H9 (cell line): ENCODE results near the gene SPTBN4. TPM values are rescaled to one million over a fixed set of nuclear protein-coding genes. Genes with fewer than 3 reads are reported as not detected.

Source experiments
- DNase-seq: peaks from one replicate; pipeline ENCODE4 v3.0.0-alpha.2; 2017
- H2AFZ ChIP-seq: one replicate; pipeline ENCODE4 v1.6.1; 2013; ENCODE audit warnings: mild to moderate bottlenecking, low read length, control low read depth, moderate library complexity
- H2AK5ac ChIP-seq: 2 replicates; pipeline ENCODE4 v1.6.1; 2013; ENCODE audit warnings: low read length, control low read depth, mixed read lengths; ENCODE audit not compliant: insufficient read length
- H2BK120ac ChIP-seq: one replicate; pipeline ENCODE4 v1.6.1; 2013; ENCODE audit warnings: low read depth, mild to moderate bottlenecking, low read length, control low read depth, inconsistent platforms; ENCODE audit not compliant: poor library complexity, severe bottlenecking
- H2BK12ac ChIP-seq: 2 replicates; pipeline ENCODE4 v1.6.1; 2013; ENCODE audit warnings: low read length, control low read depth, mixed read lengths, low read depth; ENCODE audit not compliant: insufficient read length
- H2BK15ac ChIP-seq: 2 replicates; pipeline ENCODE4 v1.6.1; 2013; ENCODE audit warnings: low read depth, low read length, control low read depth
- H2BK20ac ChIP-seq: one replicate; pipeline ENCODE4 v1.6.1; 2013; ENCODE audit warnings: low read depth, mild to moderate bottlenecking, low read length, control low read depth, inconsistent platforms; ENCODE audit not compliant: poor library complexity, severe bottlenecking
- H2BK5ac ChIP-seq: 2 replicates; pipeline ENCODE4 v1.6.1; 2013; ENCODE audit warnings: low read length, control low read depth, mixed read lengths; ENCODE audit not compliant: insufficient read length
- H3K14ac ChIP-seq: 2 replicates; pipeline ENCODE4 v1.6.1; 2013; ENCODE audit warnings: low read length, control low read depth; ENCODE audit not compliant: insufficient read depth
- H3K18ac ChIP-seq: 2 replicates; pipeline ENCODE4 v1.6.1; 2013; ENCODE audit warnings: low read depth, mild to moderate bottlenecking, mixed read lengths, low read length, control low read depth; ENCODE audit not compliant: insufficient read length
- H3K23ac ChIP-seq: 2 replicates; pipeline ENCODE4 v1.6.1; 2013; ENCODE audit warnings: low read length, control low read depth, mixed read lengths, low read depth; ENCODE audit not compliant: insufficient read length
- H3K23me2 ChIP-seq: 2 replicates; pipeline ENCODE4 v1.6.1; 2013; ENCODE audit warnings: low read depth, mild to moderate bottlenecking, mixed read lengths, low read length, control low read depth; ENCODE audit not compliant: insufficient read length, poor library complexity, severe bottlenecking
- H3K27ac ChIP-seq: 2 replicates; pipeline ENCODE4 v1.5.1; 2013; ENCODE audit warnings: low read length, control low read depth, mixed read lengths, low read depth; ENCODE audit not compliant: insufficient read length
- H3K27me3 ChIP-seq: 2 replicates; pipeline ENCODE4 v1.6.1; 2013; ENCODE audit warnings: low read length, control low read depth, inconsistent platforms; ENCODE audit not compliant: insufficient read depth
- H3K4ac ChIP-seq: 2 replicates; pipeline ENCODE4 v1.6.1; 2013; ENCODE audit warnings: low read depth, mild to moderate bottlenecking, control low read depth, inconsistent platforms, low read length, moderate library complexity
- H3K4me1 ChIP-seq: 2 replicates; pipeline ENCODE4 v1.6.1; 2013; ENCODE audit warnings: low read length, control low read depth, inconsistent platforms; ENCODE audit not compliant: insufficient read depth
- H3K4me2 ChIP-seq: 2 replicates; pipeline ENCODE4 v1.6.1; 2013; ENCODE audit warnings: low read length, control low read depth, mixed read lengths; ENCODE audit not compliant: insufficient read length, insufficient read depth
- H3K56ac ChIP-seq: 2 replicates; pipeline ENCODE4 v1.6.1; 2013; ENCODE audit warnings: low read depth, mild to moderate bottlenecking, mixed read lengths, low read length, control low read depth; ENCODE audit not compliant: insufficient read length
- H3K79me1 ChIP-seq: 2 replicates; pipeline ENCODE4 v1.6.1; 2013; ENCODE audit warnings: low read depth, mild to moderate bottlenecking, moderate library complexity, low read length, control low read depth, inconsistent platforms; ENCODE audit not compliant: insufficient read depth, poor library complexity, severe bottlenecking
- H3K79me2 ChIP-seq: 2 replicates; pipeline ENCODE4 v1.6.1; 2013; ENCODE audit warnings: low read length, control low read depth, inconsistent platforms; ENCODE audit not compliant: insufficient read depth
- H3K9ac ChIP-seq: 2 replicates; pipeline ENCODE4 v1.6.1; 2013; ENCODE audit warnings: low read length, control low read depth, mixed read lengths; ENCODE audit not compliant: insufficient read length; ENCODE audit errors: extremely low read depth
- H3K9me3 ChIP-seq: one replicate; pipeline ENCODE4 v1.6.1; 2013; ENCODE audit warnings: low read depth, low read length, inconsistent platforms; ENCODE audit not compliant: control insufficient read depth
- H3T11ph ChIP-seq: one replicate; pipeline ENCODE4 v1.6.1; 2013; ENCODE audit warnings: mild to moderate bottlenecking, low read length, control low read depth, inconsistent platforms
- H4K20me1 ChIP-seq: one replicate; pipeline ENCODE4 v1.6.1; 2013; ENCODE audit not compliant: control insufficient read depth, insufficient read length, insufficient read depth
- H4K5ac ChIP-seq: 2 replicates; pipeline ENCODE4 v1.6.1; 2013; ENCODE audit warnings: low read depth, mild to moderate bottlenecking, mixed read lengths, low read length, control low read depth; ENCODE audit not compliant: insufficient read length
- H4K8ac ChIP-seq: replicated peaks from 2 replicates; pipeline ENCODE4 v1.6.1; 2013; ENCODE audit warnings: low read length, control low read depth, mixed read lengths, low read depth; ENCODE audit not compliant: insufficient read length
- H4K91ac ChIP-seq: 2 replicates; pipeline ENCODE4 v1.6.1; 2013; ENCODE audit warnings: low read depth, mild to moderate bottlenecking, moderate library complexity, mixed read lengths, low read length, control low read depth; ENCODE audit not compliant: insufficient read length
- H3K27ac Mint-ChIP-seq, 3 experiments: 2 replicates in 2 of 3; 3 replicates in 1 of 3; pipeline ENCODE4 v1.8.0; 2020 to 2021; ENCODE audit warnings: mixed read lengths in 3 of 3, mild to moderate bottlenecking in 1 of 3, moderate library complexity in 1 of 3
- H3K27me3 Mint-ChIP-seq: 2 replicates; pipeline ENCODE4 v1.8.0; 2021; ENCODE audit warnings: low read depth, mild to moderate bottlenecking, moderate library complexity, mixed read lengths
- H3K36me3 Mint-ChIP-seq, 3 experiments: 2 replicates in 2 of 3; 3 replicates in 1 of 3; pipeline ENCODE4 v1.8.0; 2020 to 2021; ENCODE audit warnings: low read depth in 3 of 3, mixed read lengths in 3 of 3; ENCODE audit not compliant: insufficient read depth in 1 of 3
- H3K4me1 Mint-ChIP-seq, 2 experiments: 2 replicates each; pipeline ENCODE4 v1.8.0; 2020; ENCODE audit warnings: mixed read lengths in 2 of 2
- H3K4me3 Mint-ChIP-seq, 2 experiments: 2 replicates in 1 of 2; 3 replicates in 1 of 2; pipeline ENCODE4 v1.8.0; 2020 to 2021; ENCODE audit warnings: mild to moderate bottlenecking in 2 of 2, mixed read lengths in 2 of 2, moderate library complexity in 1 of 2
- H3K9me3 Mint-ChIP-seq, 2 experiments: 2 replicates in 1 of 2; 3 replicates in 1 of 2; pipeline ENCODE4 v1.8.0; 2020; ENCODE audit warnings: mild to moderate bottlenecking in 2 of 2, mixed read lengths in 2 of 2, moderate library complexity in 1 of 2
- WGBS: extraction: QIAGEN DNeasy Blood & Tissue Kit; methylation state at CpG from one replicate; pipeline ENCODE4 v1.1.7; 2013; ENCODE audit warnings: missing lambda C conversion rate, low lambda C conversion rate, mixed read lengths; ENCODE audit not compliant: insufficient read length; ENCODE audit errors: extremely low coverage; 5-methylcytosine and 5-hydroxymethylcytosine counted together
- total RNA-seq: library from RNA; stranded (reverse); gene quantifications from 2 replicates; pipeline ENCODE4 v1.2.1, GENCODE V29; 2021
- TF ChIP-seq, protein P1 (sequence below): fragments of 200-600 bp; sonication (generic); conservative IDR thresholded peaks from 3 replicates; pipeline ENCODE4 v1.8.0; 2021; ENCODE audit warnings: antibody characterized with exemption, mild to moderate bottlenecking

The SPTBN4 gene
- total RNA-seq, 1 experiment from 2014 or later: 2.9 TPM

DNA sequence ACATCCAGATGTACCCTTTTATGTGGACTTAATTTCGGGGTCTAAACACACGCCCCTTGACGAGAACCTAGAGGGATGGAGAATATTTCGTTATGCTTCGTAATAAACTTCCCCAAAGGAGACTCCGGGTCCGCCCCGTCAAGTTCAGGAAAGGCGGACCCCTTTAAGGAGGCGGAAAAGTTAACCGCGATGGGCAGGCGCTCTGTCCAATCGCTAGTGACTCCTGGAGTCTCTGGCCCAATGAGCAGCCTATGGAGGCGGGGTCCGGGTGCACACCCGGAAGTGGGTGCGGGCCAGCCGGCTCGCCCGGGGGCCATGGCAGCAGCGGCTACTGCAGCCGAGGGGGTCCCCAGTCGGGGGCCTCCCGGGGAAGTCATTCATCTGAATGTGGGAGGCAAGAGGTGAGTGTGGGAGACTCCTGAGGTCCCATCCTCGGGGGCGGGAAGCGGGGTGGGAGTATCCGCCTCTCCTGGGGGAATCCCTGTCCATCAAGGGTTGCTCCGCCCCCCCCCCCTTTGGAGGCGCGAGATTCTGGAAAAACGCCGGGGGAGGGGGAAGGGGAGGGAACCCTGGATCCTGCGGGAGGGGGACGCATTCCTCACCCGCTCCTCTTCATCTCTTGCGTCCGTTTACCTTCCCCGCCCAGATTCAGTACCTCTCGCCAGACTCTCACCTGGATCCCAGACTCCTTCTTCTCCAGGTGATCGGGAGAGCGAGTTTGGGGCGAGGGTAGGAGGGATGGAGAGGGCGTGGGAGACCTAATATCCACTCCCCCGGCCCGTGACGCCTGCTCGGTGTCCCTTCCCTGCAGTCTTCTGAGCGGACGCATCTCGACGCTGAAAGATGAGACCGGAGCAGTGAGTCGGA, 110.0 kb downstream of the SPTBN4 start, which contains the start of gene SHKBP1:
Gene SHKBP1, plus strand, starts transcription at position 289 of the 867 bp plus-strand sequence. Its CDS starts 27 bp downstream, at position 316.
- Histone ChIP-seq H3K18ac (no peak within 1 kb of the TSS), H3K27ac (no peak within 1 kb of the TSS), H3K4ac (no peak within 1 kb of the TSS), H4K20me1 (no peaks in the 10 kb centered on the region), H2BK20ac (no peak within 1 kb of the TSS), H3T11ph (no peak within 1 kb of the TSS), H3K4me1 (peaks cover 3% of the 10 kb centered on the region; the same call in 1 of the 2 replicates), H3K9ac (peak within 1 kb of the TSS; percentile 45), H4K8ac (no peak within 1 kb of the TSS), H3K79me2 (no peaks in the 10 kb centered on the region), H3K56ac (no peak within 1 kb of the TSS), H3K23ac (no peak within 1 kb of the TSS), H2AFZ (no peak within 1 kb of the TSS), H4K91ac (no peak within 1 kb of the TSS), H3K79me1 (no peaks in the 10 kb centered on the region), H2BK5ac (no peak within 1 kb of the TSS), H3K23me2 (peaks cover 9% of the 10 kb centered on the region), H2BK120ac (no peak within 1 kb of the TSS), H3K4me2 (peak within 1 kb of the TSS; percentile 70), H3K9me3 (no peaks in the 10 kb centered on the region), H3K14ac (peak within 1 kb of the TSS; percentile 21; the same call in 1 of the 2 replicates), H2BK12ac (no peak within 1 kb of the TSS), H2BK15ac (no peak within 1 kb of the TSS), H2AK5ac (no peak within 1 kb of the TSS), H4K5ac (no peak within 1 kb of the TSS), H3K27me3 (no peaks in the 10 kb centered on the region)
- TF ChIP-seq, protein P1, sequence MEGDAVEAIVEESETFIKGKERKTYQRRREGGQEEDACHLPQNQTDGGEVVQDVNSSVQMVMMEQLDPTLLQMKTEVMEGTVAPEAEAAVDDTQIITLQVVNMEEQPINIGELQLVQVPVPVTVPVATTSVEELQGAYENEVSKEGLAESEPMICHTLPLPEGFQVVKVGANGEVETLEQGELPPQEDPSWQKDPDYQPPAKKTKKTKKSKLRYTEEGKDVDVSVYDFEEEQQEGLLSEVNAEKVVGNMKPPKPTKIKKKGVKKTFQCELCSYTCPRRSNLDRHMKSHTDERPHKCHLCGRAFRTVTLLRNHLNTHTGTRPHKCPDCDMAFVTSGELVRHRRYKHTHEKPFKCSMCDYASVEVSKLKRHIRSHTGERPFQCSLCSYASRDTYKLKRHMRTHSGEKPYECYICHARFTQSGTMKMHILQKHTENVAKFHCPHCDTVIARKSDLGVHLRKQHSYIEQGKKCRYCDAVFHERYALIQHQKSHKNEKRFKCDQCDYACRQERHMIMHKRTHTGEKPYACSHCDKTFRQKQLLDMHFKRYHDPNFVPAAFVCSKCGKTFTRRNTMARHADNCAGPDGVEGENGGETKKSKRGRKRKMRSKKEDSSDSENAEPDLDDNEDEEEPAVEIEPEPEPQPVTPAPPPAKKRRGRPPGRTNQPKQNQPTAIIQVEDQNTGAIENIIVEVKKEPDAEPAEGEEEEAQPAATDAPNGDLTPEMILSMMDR: no peak
- peak; percentile 95 for DNase-seq
- Mint-ChIP-seq H3K27me3 (peaks cover 3% of the 10 kb centered on the region; the same call in 1 of the 2 replicates), H3K27ac (peak within 1 kb of the TSS; percentile 62 to 94 (median 90); a peak in 5 of 7 replicates), H3K4me3 (peak within 1 kb of the TSS; percentile 85 to 95), H3K36me3 (peaks cover 10 to 28% (median 22%) of the 10 kb centered on the region in 3 experiments), H3K9me3 (no peaks in the 10 kb centered on the region), H3K4me1 (peaks cover 16 to 21% of the 10 kb centered on the region in 2 experiments)
- WGBS: no CpG with 5 or more reads among the region's 55 CpGs
